ENCODE measurements around the gene AP3B2. TPM values are rescaled to one million over a fixed set of nuclear protein-coding genes. Genes with fewer than 3 reads are reported as not detected.

The AP3B2 gene
- polyA plus RNA-seq, 1 donor (not counting 4 experiments of a cell fraction or from before 2014, with no cell fraction given), result 0.25 TPM

DNA sequence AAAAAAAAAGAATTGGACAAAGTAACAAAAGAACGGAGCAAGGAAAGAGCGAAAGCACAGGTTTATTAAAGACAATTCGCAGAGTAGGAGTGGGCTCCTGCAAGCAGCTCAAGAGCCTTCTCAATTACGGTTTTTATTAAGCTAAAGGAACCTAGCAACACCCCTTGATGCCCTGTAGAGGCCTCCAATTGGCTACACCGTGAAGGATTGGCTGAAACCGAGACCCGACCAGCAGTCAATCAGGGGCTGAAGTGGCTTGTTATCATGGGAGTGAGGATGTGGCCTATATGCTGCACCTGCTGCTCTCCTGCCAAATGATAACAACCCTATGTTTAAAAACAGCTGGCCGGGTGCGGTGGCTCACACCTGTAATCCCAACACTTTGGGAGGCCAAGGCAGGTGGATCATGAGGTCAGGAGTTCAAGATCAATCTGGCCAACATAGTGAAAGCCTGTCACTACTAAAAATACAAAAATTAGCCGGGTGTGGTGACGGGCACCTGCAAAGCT, 20.4 kb upstream of the AP3B2 start:
- H3K9ac ChIP-seq (ENCODE audit: control insufficient read depth, extremely low read depth, insufficient read depth, low read length), result no peak overlapping the region
- no peak overlapping the region for H3K4me2 ChIP-seq (ENCODE audit: control insufficient read depth, extremely low read depth, insufficient read depth, low read depth, low read length)
- H3K27me3 ChIP-seq (ENCODE audit: control insufficient read depth, extremely low read depth, insufficient read depth, low read length), result no peaks in the 10 kb centered on the region
- no peak for TF ChIP-seq EZH2 (IDR thresholded peaks at IDR 0.05; ENCODE audit: low read length)
- TF ChIP-seq, protein P1, sequence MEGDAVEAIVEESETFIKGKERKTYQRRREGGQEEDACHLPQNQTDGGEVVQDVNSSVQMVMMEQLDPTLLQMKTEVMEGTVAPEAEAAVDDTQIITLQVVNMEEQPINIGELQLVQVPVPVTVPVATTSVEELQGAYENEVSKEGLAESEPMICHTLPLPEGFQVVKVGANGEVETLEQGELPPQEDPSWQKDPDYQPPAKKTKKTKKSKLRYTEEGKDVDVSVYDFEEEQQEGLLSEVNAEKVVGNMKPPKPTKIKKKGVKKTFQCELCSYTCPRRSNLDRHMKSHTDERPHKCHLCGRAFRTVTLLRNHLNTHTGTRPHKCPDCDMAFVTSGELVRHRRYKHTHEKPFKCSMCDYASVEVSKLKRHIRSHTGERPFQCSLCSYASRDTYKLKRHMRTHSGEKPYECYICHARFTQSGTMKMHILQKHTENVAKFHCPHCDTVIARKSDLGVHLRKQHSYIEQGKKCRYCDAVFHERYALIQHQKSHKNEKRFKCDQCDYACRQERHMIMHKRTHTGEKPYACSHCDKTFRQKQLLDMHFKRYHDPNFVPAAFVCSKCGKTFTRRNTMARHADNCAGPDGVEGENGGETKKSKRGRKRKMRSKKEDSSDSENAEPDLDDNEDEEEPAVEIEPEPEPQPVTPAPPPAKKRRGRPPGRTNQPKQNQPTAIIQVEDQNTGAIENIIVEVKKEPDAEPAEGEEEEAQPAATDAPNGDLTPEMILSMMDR (optimal IDR thresholded peaks at IDR 0.05 in 1 of 3, IDR thresholded peaks at IDR 0.05 in 1 of 3, conservative IDR thresholded peaks at IDR 0.05 in 1 of 3; ENCODE audit: extremely low read depth in 1 of 3, insufficient read depth in 2 of 3, low read length in 3 of 3), result no peak
- no peaks in the 10 kb centered on the region for H3K9me3 ChIP-seq (ENCODE audit: control insufficient read depth, low read depth, low read length)
- H3K36me3 ChIP-seq (ENCODE audit: control insufficient read depth in 2 of 2, extremely low read depth in 1 of 2, insufficient read depth in 2 of 2, low read length in 2 of 2), result peaks cover 0 to 2% of the 10 kb centered on the region in 2 experiments
- no peaks in the 10 kb centered on the region for H3K4me1 ChIP-seq (ENCODE audit: control insufficient read depth, extremely low read depth, insufficient read depth, low read length)
- H3K4me3 ChIP-seq (ENCODE audit: control insufficient read depth in 2 of 3, extremely low read depth in 1 of 3, insufficient read depth in 2 of 3, low read depth in 1 of 3, low read length in 3 of 3), result no peak overlapping the region
- H2AFZ ChIP-seq (ENCODE audit: control insufficient read depth, low read length), result no peak overlapping the region
- no peak for FAIRE-seq
- no peaks in the 10 kb centered on the region for H4K20me1 ChIP-seq (ENCODE audit: control insufficient read depth, extremely low read depth, insufficient read depth, low read length)
- H3K79me2 ChIP-seq (ENCODE audit: control insufficient read depth, insufficient read depth, low read length), result no peaks in the 10 kb centered on the region
- no peaks in the 10 kb centered on the region for H3K9me1 ChIP-seq (ENCODE audit: control insufficient read depth, extremely low read depth, insufficient read depth, low read length)
- no peak for DNase-seq (ENCODE audit: low read depth, low spot score)
- dilution Hi-C loops (cut with MboI; ENCODE audit: extremely low pct_ligation_motif_present, low sequenced_read_pairs), result no loop called here
- no peak overlapping the region for H3K27ac ChIP-seq (ENCODE audit: control insufficient read depth, insufficient read depth, low read length)

- Histone ChIP-seq H2AFZ (ENCODE audit: control insufficient read depth, low read length) (no peak overlapping the region), H3K9me3 (ENCODE audit: control insufficient read depth, low read depth, low read length) (no peaks in the 10 kb centered on the region), H3K4me2 (ENCODE audit: control insufficient read depth, extremely low read depth, insufficient read depth, low read depth, low read length) (no peak overlapping the region), H3K27ac (ENCODE audit: control insufficient read depth, insufficient read depth, low read length) (no peak overlapping the region), H3K9me1 (ENCODE audit: control insufficient read depth, extremely low read depth, insufficient read depth, low read length) (no peaks in the 10 kb centered on the region), H3K4me1 (ENCODE audit: control insufficient read depth, extremely low read depth, insufficient read depth, low read length) (no peaks in the 10 kb centered on the region), H3K36me3 (ENCODE audit: control insufficient read depth in 2 of 2, extremely low read depth in 1 of 2, insufficient read depth in 2 of 2, low read length in 2 of 2) (peaks cover 0 to 2% of the 10 kb centered on the region in 2 experiments), H3K4me3 (ENCODE audit: control insufficient read depth in 2 of 3, extremely low read depth in 1 of 3, insufficient read depth in 2 of 3, low read depth in 1 of 3, low read length in 3 of 3) (no peak overlapping the region), H4K20me1 (ENCODE audit: control insufficient read depth, extremely low read depth, insufficient read depth, low read length) (no peaks in the 10 kb centered on the region), H3K27me3 (ENCODE audit: control insufficient read depth, extremely low read depth, insufficient read depth, low read length) (no peaks in the 10 kb centered on the region), H3K9ac (ENCODE audit: control insufficient read depth, extremely low read depth, insufficient read depth, low read length) (no peak overlapping the region), H3K79me2 (ENCODE audit: control insufficient read depth, insufficient read depth, low read length) (no peaks in the 10 kb centered on the region)
- FAIRE-seq (no peak), DNase-seq (ENCODE audit: low read depth, low spot score) (no peak)
- dilution Hi-C loops (cut with MboI; ENCODE audit: extremely low pct_ligation_motif_present, low sequenced_read_pairs), result no loop called here
- TF ChIP-seq, protein P1 (optimal IDR thresholded peaks at IDR 0.05 in 1 of 3, IDR thresholded peaks at IDR 0.05 in 1 of 3, conservative IDR thresholded peaks at IDR 0.05 in 1 of 3; ENCODE audit: extremely low read depth in 1 of 3, insufficient read depth in 2 of 3, low read length in 3 of 3), result no peak
- no peak for TF ChIP-seq EZH2 (IDR thresholded peaks at IDR 0.05; ENCODE audit: low read length)
Measured at GRCh38 chr15:82726816-82727215, 17.1 kb upstream of the AP3B2 start.
